ENCODE results near the gene CDK19. TPM values are rescaled to one million over a fixed set of nuclear protein-coding genes. Genes with fewer than 3 reads are reported as not detected.
"Not testable (repeated sequence)": the region's sequence is repeated elsewhere in the genome, so short reads cannot be mapped to it uniquely, and the experiment has no call there.

Gene CDK19
- total and polyA plus RNA-seq, 9 of the 15 experiments (the other 6 are each of a cell fraction or from before 2014, with no cell fraction given) = 3.8 to 15.2 (median 7.4) TPM

DNA sequence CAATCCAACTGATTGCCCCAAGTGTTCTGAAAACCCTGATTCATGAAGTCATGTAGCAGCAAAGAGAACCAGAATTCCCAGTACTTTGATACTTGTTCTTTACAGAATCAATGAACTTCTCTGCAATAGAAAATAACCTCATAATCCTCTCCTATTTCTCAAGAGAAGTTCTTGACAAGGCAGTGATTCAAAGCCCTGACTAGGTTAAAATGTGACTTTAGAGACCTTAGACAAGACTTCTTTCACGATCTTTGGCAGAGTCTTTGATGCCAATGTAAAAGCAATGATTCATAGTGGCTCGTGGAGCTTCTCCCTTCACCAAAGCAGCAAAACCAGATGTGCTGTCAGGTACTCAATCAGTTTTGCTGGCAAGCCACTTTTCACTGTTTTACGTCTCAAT is 95.2 kb downstream of the CDK19 start (continued):
- TF ChIP-seq ZBTB5 (IDR thresholded peaks at IDR 0.05) (no peak), HMG20A (CRISPR knock-in tag; conservative IDR thresholded peaks at IDR 0.05) (no peak), HOMEZ (CRISPR knock-in tag; IDR thresholded peaks at IDR 0.05) (no peak)

- not testable (repeated sequence) for H3K9me1 ChIP-seq (ENCODE audit: control insufficient read depth, insufficient read depth, low read length)
Observed at GRCh38 chr6:110719601-110720000, 95.7 kb downstream of the CDK19 start.

More at GRCh38 chr6:110719601-110720000, 95.7 kb downstream of the CDK19 start:
- H3K79me2 ChIP-seq (ENCODE audit: control insufficient read depth, insufficient read depth, low read length); H4K20me1 ChIP-seq (replicated peaks; ENCODE audit: control insufficient read depth, insufficient read depth, low read length); in situ Hi-C loops (cut with MboI); H3K27ac ChIP-seq (ENCODE audit: extremely low read depth, low read depth, low read length); H2AFZ ChIP-seq (ENCODE audit: low read depth, low read length); BruUV-seq (replicated peaks); CTCF ChIA-PET (ENCODE audit: low intra/inter-chr PET ratio); H3K4me1 ChIP-seq (replicated peaks in 1 of 2; ENCODE audit: control insufficient read depth in 2 of 2, insufficient read depth in 2 of 2, low read length in 2 of 2); ATAC-seq; H3K4me2 ChIP-seq (ENCODE audit: insufficient read depth, low read length); FAIRE-seq; H3K4me3 ChIP-seq; intact Hi-C loops (cut with micrococcal nuclease); H3K36me3 ChIP-seq (ENCODE audit: control insufficient read depth, insufficient read depth, low read length); H3K9ac ChIP-seq (ENCODE audit: insufficient read depth in 1 of 2, low read depth in 2 of 2, low read length in 2 of 2); DNase-seq (ENCODE audit: extremely low read depth in 1 of 4, low spot score in 3 of 4); H3K27me3 ChIP-seq (ENCODE audit: control insufficient read depth in 2 of 2, insufficient read depth in 2 of 2, low read length in 2 of 2); H3K9me3 ChIP-seq (replicated peaks; ENCODE audit: control insufficient read depth, insufficient read depth, low read depth, low read length): not testable (repeated sequence)
- POLR2A ChIA-PET = interaction anchor here (1.6 kb wide), 1 partner anchor 12 kb away, joined by 3 read pairs; no protein-coding TSS in a partner anchor
- 90% methylated on average over 3 of the region's 7 CpGs for WGBS (ENCODE audit: insufficient coverage, low coverage, missing lambda C conversion rate)

Measured in K562 (cell line).